DND-41 (cell line): ENCODE results near the gene FGFR2.

Experiments used
- EZH2 ChIP-seq: IDR thresholded peaks from 3 replicates; pipeline ENCODE4 v1.6.1; 2012; ENCODE audit warnings: borderline replicate concordance, low read depth, mild to moderate bottlenecking, moderate library complexity, low read length, inconsistent platforms; ENCODE audit not compliant: severe bottlenecking
- TF ChIP-seq, protein P1 (sequence below): IDR thresholded peaks from 2 replicates; pipeline ENCODE4 v1.5.1; 2012; ENCODE audit warnings: borderline replicate concordance, low read length, moderate library complexity, mild to moderate bottlenecking; ENCODE audit not compliant: poor library complexity, severe bottlenecking; ENCODE audit errors: extremely low read depth

DNA sequence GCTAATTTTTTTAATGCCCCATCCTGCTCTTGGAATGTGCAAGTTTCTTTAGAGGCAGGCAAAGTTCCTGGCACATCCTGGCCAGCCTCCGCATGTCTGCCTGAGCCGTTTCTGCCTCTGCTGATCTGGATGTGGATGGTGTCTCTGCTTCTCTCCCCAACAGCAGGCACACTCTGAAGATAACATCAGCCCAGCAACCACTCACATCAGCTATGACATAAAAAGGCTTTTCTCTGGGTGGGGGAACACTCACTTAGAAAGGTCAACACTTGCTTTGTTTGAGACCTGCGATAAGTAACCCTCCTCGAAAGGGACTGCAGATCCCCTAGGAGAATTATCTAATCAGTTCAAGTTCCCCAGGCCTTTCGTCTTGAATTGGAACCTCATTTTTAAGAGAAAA is 142.9 kb downstream of the FGFR2 start:
- TF ChIP-seq, protein P1, sequence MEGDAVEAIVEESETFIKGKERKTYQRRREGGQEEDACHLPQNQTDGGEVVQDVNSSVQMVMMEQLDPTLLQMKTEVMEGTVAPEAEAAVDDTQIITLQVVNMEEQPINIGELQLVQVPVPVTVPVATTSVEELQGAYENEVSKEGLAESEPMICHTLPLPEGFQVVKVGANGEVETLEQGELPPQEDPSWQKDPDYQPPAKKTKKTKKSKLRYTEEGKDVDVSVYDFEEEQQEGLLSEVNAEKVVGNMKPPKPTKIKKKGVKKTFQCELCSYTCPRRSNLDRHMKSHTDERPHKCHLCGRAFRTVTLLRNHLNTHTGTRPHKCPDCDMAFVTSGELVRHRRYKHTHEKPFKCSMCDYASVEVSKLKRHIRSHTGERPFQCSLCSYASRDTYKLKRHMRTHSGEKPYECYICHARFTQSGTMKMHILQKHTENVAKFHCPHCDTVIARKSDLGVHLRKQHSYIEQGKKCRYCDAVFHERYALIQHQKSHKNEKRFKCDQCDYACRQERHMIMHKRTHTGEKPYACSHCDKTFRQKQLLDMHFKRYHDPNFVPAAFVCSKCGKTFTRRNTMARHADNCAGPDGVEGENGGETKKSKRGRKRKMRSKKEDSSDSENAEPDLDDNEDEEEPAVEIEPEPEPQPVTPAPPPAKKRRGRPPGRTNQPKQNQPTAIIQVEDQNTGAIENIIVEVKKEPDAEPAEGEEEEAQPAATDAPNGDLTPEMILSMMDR: no peak
- no peak for TF ChIP-seq EZH2
